DOHH2 (cell line): Measurements from ENCODE around the gene BIN1.

Experiments
- H3F3A ChIP-seq: fragments of 200-600 bp; sonication (generic), shearing (Covaris generic); 2 replicates; pipeline ENCODE4 v1.6.0; 2016; ENCODE audit warnings: antibody characterized with exemption, mild to moderate bottlenecking; ENCODE audit not compliant: control insufficient read depth, insufficient read depth
- H3K27ac ChIP-seq: fragments of 200-600 bp; sonication (generic); 2 replicates; pipeline ENCODE4 v1.5.1; 2014; ENCODE audit warnings: low read depth, mild to moderate bottlenecking, low read length, moderate library complexity
- H3K27me3 ChIP-seq: fragments of 200-600 bp; sonication (generic); 2 replicates; pipeline ENCODE4 v1.6.1; 2014; ENCODE audit warnings: mild to moderate bottlenecking, low read length, mixed read lengths; ENCODE audit not compliant: control insufficient read depth
- H3K36me3 ChIP-seq: fragments of 200-600 bp; sonication (generic); 2 replicates; pipeline ENCODE4 v1.6.1; 2014; ENCODE audit warnings: mild to moderate bottlenecking, low read length, moderate library complexity, mixed read lengths; ENCODE audit not compliant: control insufficient read depth
- H3K4me1 ChIP-seq: fragments of 200-600 bp; sonication (generic); 2 replicates; pipeline ENCODE4 v1.6.1; 2014; ENCODE audit warnings: mild to moderate bottlenecking, low read length, mixed read lengths; ENCODE audit not compliant: control insufficient read depth
- H3K4me2 ChIP-seq: fragments of 200-600 bp; sonication (generic); 2 replicates; pipeline ENCODE4 v1.6.0; 2014; ENCODE audit warnings: mild to moderate bottlenecking, low read length, moderate library complexity
- H3K4me3 ChIP-seq: fragments of 200-600 bp; sonication (generic); 2 replicates; pipeline ENCODE4 v1.5.1; 2014; ENCODE audit warnings: mild to moderate bottlenecking, low read length, mixed read lengths
- H3K79me2 ChIP-seq: fragments of 200-600 bp; sonication (generic); 2 replicates; pipeline ENCODE4 v1.6.1; 2014; ENCODE audit warnings: mild to moderate bottlenecking, low read length, mixed read lengths; ENCODE audit not compliant: control insufficient read depth
- H3K9me2 ChIP-seq: fragments of 200-600 bp; sonication (generic); replicated peaks from 2 replicates; pipeline ENCODE4 v1.6.1; 2014; ENCODE audit warnings: mild to moderate bottlenecking, low read length, mixed read lengths; ENCODE audit not compliant: control insufficient read depth
- H3K9me3 ChIP-seq: fragments of 200-600 bp; sonication (generic); 2 replicates; pipeline ENCODE4 v1.6.1; 2014; ENCODE audit warnings: antibody characterized with exemption, low read length, mixed read lengths; ENCODE audit not compliant: control insufficient read depth, insufficient read depth
- H4K20me1 ChIP-seq: fragments of 200-600 bp; sonication (generic); 2 replicates; pipeline ENCODE4 v1.6.0; 2014; ENCODE audit warnings: low read depth, mild to moderate bottlenecking, antibody characterized with exemption, low read length, moderate library complexity; ENCODE audit not compliant: control insufficient read depth, insufficient read depth
- EZH2phosphoT487 ChIP-seq: fragments of 200-600 bp; sonication (generic); IDR thresholded peaks from 2 replicates; pipeline ENCODE4 v1.6.1; 2017; ENCODE audit warnings: borderline replicate concordance, mild to moderate bottlenecking, antibody characterized with exemption, low read length, moderate library complexity, mixed read lengths
- TF ChIP-seq, protein P1 (sequence below): fragments of 200-600 bp; sonication (generic); IDR thresholded peaks from one replicate; pipeline ENCODE4 v1.5.1; 2014; ENCODE audit warnings: antibody characterized with exemption, mild to moderate bottlenecking, low read depth, low read length; ENCODE audit not compliant: poor library complexity, severe bottlenecking

Gene BIN1

DNA sequence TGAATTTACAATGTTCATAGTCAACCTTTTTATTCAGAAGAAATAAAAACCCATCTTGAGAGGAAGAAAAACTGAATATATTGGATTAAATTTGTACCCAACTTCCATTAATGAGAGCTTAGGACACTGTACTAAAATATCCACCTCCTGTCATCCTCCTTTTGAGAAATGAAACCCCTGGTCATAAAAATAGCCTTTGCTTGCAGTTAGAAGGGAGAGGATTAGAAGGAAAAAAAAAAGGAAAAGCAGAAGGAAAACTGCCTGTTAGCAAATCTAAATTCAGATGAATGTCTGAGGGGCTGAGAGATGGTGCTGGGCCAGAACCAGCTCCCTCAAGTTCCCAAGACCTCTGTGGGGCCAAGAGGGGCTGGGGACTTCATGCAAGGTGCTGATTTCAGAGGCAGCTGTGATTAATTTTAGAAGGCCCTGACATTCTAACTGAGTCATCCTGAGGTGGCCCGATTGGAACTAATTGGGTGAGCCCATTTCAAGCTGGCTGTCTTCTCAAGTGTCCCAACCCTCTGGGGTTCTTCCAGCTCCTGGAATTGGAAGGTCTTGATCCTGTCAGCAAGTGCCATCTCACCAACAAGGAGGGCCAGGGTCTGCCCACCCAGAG is 38.4 kb upstream of the BIN1 start:
- Histone ChIP-seq H4K20me1 (no peaks in the 10 kb centered on the region), H3K9me3 (no peaks in the 10 kb centered on the region), H3K79me2 (no peaks in the 10 kb centered on the region), H3K27me3 (no peaks in the 10 kb centered on the region), H3K4me2 (no peak overlapping the region), H3F3A (no peaks in the 10 kb centered on the region), H3K4me1 (no peaks in the 10 kb centered on the region), H3K36me3 (no peaks in the 10 kb centered on the region), H3K4me3 (no peak overlapping the region), H3K27ac (no peak overlapping the region), H3K9me2 (no peaks in the 10 kb centered on the region)
- TF ChIP-seq, protein P1, sequence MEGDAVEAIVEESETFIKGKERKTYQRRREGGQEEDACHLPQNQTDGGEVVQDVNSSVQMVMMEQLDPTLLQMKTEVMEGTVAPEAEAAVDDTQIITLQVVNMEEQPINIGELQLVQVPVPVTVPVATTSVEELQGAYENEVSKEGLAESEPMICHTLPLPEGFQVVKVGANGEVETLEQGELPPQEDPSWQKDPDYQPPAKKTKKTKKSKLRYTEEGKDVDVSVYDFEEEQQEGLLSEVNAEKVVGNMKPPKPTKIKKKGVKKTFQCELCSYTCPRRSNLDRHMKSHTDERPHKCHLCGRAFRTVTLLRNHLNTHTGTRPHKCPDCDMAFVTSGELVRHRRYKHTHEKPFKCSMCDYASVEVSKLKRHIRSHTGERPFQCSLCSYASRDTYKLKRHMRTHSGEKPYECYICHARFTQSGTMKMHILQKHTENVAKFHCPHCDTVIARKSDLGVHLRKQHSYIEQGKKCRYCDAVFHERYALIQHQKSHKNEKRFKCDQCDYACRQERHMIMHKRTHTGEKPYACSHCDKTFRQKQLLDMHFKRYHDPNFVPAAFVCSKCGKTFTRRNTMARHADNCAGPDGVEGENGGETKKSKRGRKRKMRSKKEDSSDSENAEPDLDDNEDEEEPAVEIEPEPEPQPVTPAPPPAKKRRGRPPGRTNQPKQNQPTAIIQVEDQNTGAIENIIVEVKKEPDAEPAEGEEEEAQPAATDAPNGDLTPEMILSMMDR: no peak
- TF ChIP-seq EZH2phosphoT487: no peak

DNA sequence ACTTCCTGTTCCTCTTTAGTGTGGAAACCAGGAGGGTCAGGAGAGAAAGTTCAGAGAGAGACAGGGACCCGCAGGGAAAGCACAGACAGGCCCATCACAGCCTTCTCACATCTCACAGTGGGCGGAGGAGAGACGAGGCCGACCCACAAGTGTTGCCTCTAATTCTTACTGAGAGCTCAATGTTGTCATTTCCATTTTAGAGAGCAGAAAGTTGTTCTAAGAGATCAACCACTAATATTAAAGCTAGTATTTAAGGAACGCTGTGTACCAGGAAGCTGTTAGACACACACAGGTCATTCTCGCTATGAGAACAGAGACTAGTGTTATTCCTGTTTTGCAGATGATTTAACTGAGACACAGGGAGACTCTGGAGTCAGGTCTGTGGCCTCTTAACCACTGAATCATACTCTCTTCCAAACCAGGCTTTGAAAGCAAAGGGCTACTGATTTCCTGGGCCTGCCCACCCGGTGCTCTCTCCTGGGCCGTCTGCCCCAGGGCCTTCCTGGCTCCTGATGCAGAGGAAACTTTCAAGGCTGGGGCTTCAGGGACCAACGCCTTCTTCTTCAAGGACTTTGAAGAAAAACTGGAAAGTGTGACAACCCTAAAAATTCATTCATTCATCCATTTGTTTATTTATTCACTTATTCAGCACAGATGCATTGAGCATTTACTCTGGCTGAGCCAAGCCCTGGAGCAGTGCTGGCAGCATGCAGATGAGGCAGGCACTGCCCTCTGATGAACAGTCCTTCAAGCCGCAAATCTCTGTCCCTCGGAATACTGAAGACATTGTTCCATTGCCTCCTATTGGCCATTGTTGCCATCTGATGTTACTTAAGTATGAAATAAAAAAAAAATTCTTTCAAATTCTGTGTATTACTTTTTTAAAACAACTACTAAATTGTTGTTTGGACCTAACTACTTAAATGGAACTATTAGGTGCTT is 37.2 kb upstream of the BIN1 start:
- H3K27ac ChIP-seq: no peak overlapping the region

DNA sequence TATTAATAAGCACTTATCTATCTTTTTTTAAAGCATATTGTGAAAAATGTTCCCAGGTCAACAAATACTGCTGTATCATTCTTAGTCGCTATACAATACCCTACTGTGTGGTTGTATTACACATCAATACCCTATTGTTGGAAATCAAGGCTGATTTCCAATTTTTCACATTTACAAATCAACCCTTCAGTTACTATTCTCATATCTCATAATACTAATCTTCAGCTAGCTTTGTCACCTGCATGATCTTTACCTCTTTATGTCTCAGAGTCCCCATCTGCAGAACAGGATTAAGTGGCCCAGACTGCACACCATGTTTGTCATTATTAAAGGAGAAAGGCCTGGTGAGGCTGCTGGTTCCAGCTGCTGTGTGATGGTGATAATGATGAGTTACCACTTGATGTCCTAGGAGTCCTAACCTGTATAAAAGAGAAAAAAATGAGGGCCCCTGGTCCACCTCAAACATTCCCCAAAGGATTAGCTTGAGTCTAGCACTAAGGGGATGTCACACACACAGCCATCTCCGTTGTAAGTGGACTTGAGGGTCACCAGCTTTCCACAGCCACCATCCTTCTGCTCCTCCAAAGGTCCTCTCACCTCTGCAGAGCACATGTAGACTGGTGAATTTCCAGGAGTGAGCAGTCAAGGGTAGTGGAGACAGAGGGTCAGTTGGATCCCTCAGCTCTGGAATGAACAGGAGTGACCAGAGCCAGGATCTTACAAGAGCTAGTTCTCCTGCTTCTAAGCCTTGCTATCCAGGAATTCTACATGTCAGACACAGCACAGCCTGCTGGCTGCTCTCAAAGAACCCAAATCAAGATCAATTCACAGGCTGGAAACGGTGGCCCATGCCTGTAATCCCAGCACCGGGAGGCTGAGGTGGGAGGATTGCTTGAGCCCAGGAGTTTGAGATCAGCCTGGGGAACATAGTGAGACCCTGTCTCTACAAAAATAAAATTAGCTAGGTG is 36.0 kb upstream of the BIN1 start:
- H3K27ac ChIP-seq: no peak overlapping the region
- TF ChIP-seq, protein P1: no peak
- no peak for TF ChIP-seq EZH2phosphoT487
- H3K9me2 ChIP-seq: no peaks in the 10 kb centered on the region
- H3K9me3 ChIP-seq: no peaks in the 10 kb centered on the region
- H3K4me2 ChIP-seq: no peak overlapping the region
- no peaks in the 10 kb centered on the region for H3K4me1 ChIP-seq
- no peaks in the 10 kb centered on the region for H3K79me2 ChIP-seq
- no peaks in the 10 kb centered on the region for H3F3A ChIP-seq
- no peaks in the 10 kb centered on the region for H3K27me3 ChIP-seq
- no peaks in the 10 kb centered on the region for H4K20me1 ChIP-seq
- no peak overlapping the region for H3K4me3 ChIP-seq
- no peaks in the 10 kb centered on the region for H3K36me3 ChIP-seq

More for the DNA sequence above, 37.2 kb upstream of the BIN1 start:
- no peak for TF ChIP-seq EZH2phosphoT487
- TF ChIP-seq, protein P1: no peak
- no peaks in the 10 kb centered on the region for H3K79me2 ChIP-seq
- no peaks in the 10 kb centered on the region for H4K20me1 ChIP-seq
- no peaks in the 10 kb centered on the region for H3K36me3 ChIP-seq
- no peaks in the 10 kb centered on the region for H3K4me1 ChIP-seq
- no peaks in the 10 kb centered on the region for H3K9me2 ChIP-seq
- H3F3A ChIP-seq: no peaks in the 10 kb centered on the region
- H3K9me3 ChIP-seq: no peaks in the 10 kb centered on the region
- H3K4me2 ChIP-seq: no peak overlapping the region
- H3K27me3 ChIP-seq: no peaks in the 10 kb centered on the region
- H3K4me3 ChIP-seq: no peak overlapping the region
